UCSD-AML1 (cell line): ENCODE data around the gene HCK.

Source experiments
- DNase-seq: peaks from one replicate; lab custom pipeline; 2025; ENCODE audit not compliant: unreplicated experiment; lab: John Stamatoyannopoulos, UW

Gene HCK

GRCh38 chr20:32057656-32058184 lies 5.7 kb downstream of the HCK start:
- DNase-seq = no peak

- no peak for DNase-seq
These were observed 7.1 kb downstream of the HCK start for GRCh38 chr20:32059189-32059588.

- DNase-seq = peak; percentile 81
These were observed 10.7 kb downstream of the HCK start for GRCh38 chr20:32062776-32063170.

GRCh38 chr20:32063695-32064094 lies 11.7 kb downstream of the HCK start:
- DNase-seq = no peak

- no peak for DNase-seq
These were observed 12.6 kb downstream of the HCK start for GRCh38 chr20:32064667-32065066.

GRCh38 chr20:32067234-32067821 lies 15.3 kb downstream of the HCK start:
- no peak for DNase-seq

GRCh38 chr20:32068174-32068573 lies 16.1 kb downstream of the HCK start:
- no peak for DNase-seq

- DNase-seq = no peak
These were observed 17.7 kb downstream of the HCK start for GRCh38 chr20:32069711-32070110.

- no peak for DNase-seq
These were observed 18.2 kb downstream of the HCK start for GRCh38 chr20:32070282-32070681.

- no peak for DNase-seq
These were observed 18.7 kb downstream of the HCK start for GRCh38 chr20:32070690-32071213.

- no peak for DNase-seq
These were observed 19.5 kb downstream of the HCK start for GRCh38 chr20:32071395-32072167.

GRCh38 chr20:32072168-32072750 lies 20.2 kb downstream of the HCK start:
- no peak for DNase-seq

GRCh38 chr20:32075534-32075933 lies 23.5 kb downstream of the HCK start:
- DNase-seq = no peak

GRCh38 chr20:32077190-32077589 lies 25.1 kb downstream of the HCK start:
- no peak for DNase-seq

- no peak for DNase-seq
These were observed 26.3 kb downstream of the HCK start for GRCh38 chr20:32078322-32078721.

GRCh38 chr20:32078791-32079190 lies 26.7 kb downstream of the HCK start:
- no peak for DNase-seq

GRCh38 chr20:32079655-32080109 lies 27.6 kb downstream of the HCK start:
- DNase-seq = no peak

GRCh38 chr20:32080783-32081182 lies 28.7 kb downstream of the HCK start:
- DNase-seq = no peak

- DNase-seq = no peak
These were observed 31.4 kb downstream of the HCK start for GRCh38 chr20:32083469-32083868.

- DNase-seq = no peak
These were observed 35.0 kb downstream of the HCK start for GRCh38 chr20:32087070-32087469.

GRCh38 chr20:32088759-32089158 lies 36.7 kb downstream of the HCK start:
- no peak for DNase-seq
